ENCODE data around the gene MAGEA10.
"Not testable (repeated sequence)": the region's sequence is repeated elsewhere in the genome, so short reads cannot be mapped to it uniquely, and the experiment has no call there.

MAGEA10 gene

DNA sequence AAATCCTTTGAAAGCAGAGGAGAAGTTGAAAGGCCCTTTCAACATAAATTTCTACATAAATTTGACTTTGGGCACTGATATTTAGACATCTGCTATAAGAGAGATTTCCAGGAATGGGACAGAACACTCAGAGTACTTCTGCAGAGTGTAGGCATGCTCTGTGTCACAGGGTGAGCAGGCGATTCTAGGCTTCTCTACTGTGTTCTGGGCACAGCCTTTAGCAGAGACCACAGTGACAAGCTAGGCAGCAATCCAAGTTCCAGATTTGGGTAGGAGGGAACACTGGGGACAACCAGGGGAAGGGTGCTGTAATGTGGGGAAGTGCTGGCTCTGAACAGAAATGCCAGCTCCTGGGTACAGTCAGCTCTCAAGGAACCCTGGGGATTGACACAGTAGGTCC is 6.9 kb downstream of the MAGEA10 start:
- TF ChIP-seq ZNF274 (IDR thresholded peaks at IDR 0.05; ENCODE audit: low read depth, low read length) = no peak

DNA sequence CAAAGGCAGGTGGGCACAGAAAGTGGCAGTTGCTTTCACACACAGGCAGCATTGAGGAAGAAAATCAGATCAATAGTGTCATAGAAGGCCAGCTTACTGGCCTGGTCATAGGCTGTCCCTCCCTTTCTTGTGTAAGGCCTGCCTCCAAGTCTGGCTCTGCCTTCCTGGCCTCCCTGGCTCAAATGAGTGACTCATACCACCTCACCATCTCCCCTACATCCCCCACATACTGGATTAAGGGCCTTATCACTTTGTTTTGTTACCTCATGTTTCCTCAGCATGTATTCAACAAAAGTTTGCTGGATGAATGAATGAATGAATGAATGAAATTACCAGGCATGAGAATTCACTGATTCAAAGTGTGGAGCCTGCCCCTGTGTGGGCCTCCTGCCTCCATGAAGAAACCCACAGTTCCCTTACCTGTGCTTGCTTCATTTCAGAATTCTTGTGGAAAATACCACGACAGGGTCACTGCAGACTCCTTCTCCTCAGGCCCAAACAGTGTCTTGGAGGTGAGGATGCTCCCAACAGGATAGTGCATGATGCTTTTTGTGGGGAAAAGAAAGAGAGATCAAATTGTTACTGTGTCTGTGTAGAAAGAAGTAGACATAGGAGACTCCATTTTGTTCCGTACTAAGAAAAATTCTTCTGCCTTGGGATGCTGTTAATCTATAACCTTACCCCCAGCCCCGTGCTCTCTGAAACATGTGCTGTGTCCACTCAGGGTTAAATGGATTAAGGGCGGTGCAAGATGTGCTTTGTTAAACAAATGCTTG is 9.1 kb downstream of the MAGEA10 start:
- H3K4me3 ChIP-seq (ENCODE audit: low read length) = not testable (repeated sequence)

More for the DNA sequence above, 6.9 kb downstream of the MAGEA10 start:
- no peak overlapping the region for H3K4me3 ChIP-seq (ENCODE audit: low read length)

DNA sequence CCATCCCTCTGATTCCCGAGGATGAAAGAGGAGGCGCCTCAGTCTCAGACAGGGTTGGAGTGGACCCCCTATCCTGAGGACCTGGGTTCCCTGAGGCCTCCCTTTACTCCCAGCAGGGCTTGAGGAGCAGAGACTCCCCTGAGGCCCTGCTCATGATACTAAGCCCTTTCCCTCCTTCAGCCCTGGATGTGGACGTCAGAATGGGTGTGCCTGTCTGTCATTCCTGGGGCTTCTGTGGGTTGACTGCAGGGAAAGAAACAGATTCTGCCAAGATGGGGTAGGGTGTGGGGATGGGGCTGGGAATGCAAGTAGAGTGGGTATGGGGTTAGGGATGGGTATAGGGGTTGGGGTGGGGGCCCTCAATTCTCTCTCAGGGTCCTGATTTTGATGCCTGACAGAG is 21.1 kb downstream of the MAGEA10 start:
- TF ChIP-seq ZNF274 (IDR thresholded peaks at IDR 0.05; ENCODE audit: low read depth, low read length) = no peak
- H3K4me3 ChIP-seq (ENCODE audit: low read length) = no peak overlapping the region

DNA sequence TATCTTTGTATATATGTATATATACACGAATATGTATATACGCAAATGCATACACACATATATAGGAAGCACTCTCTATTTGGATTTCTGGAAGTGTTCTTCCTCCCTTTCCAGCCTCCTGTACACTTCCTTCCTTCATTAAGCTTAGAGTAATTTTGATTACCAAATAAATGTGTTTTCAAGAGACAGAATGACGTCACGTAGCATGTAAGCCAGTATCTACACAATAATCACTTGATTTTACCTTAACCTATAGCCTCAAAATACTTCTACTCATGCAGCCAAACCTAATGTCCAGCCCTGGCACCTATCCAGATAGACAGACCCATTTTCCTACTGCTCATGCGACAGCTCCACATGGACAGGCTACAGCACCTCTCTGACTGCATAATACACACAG is 29.9 kb downstream of the MAGEA10 start:
- no peak for TF ChIP-seq ZNF274 (IDR thresholded peaks at IDR 0.05; ENCODE audit: low read depth, low read length)
- no peak overlapping the region for H3K4me3 ChIP-seq (ENCODE audit: low read length)

DNA sequence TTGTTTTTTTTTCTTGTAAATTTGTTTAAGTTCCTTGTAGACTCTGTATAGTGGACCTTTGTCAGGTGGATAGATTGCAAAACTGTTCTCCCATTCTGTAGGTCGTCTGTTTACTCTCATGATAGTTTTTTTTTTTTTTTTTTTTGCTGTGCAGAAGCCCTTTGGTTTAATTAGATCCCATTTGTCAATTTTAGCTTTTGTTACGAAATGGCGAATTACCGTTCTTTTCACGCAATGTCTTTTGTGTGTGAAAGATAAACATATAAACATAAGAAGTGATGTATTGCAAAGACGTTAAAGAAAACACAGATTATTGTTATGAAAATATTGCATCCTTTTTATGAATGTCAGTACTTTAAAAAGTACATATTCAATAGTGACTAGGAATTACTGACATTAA is 34.5 kb downstream of the MAGEA10 start:
- TF ChIP-seq ZNF274 (IDR thresholded peaks at IDR 0.05; ENCODE audit: low read depth, low read length) = no peak
- H3K4me3 ChIP-seq (ENCODE audit: low read length) = no peak overlapping the region

DNA sequence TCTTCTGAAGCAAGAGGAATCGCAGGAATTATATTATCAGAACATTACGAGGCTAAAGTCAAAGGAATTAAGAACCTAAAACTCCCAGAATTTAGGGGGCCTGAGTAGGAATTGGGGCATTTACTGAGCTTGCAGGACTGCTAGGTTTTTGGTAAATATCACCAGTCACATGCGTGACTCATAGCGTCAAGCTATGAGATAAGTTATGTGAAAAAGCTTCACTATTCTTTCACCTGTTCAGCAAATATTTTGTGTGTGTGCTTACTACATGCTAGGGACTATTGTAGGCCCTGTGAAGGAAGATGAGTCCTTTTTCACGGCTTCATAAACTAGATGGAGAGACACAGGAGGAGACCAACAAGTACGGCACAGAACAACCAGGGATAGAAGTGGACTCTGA is 52.2 kb downstream of the MAGEA10 start:
- H3K4me3 ChIP-seq (ENCODE audit: low read length) = no peak overlapping the region
- TF ChIP-seq ZNF274 (IDR thresholded peaks at IDR 0.05; ENCODE audit: low read depth, low read length) = no peak
